Ascending aorta (tissue), 2 donors: ENCODE measurements around the gene USP22. TPM values are rescaled to one million over a fixed set of nuclear protein-coding genes. Genes with fewer than 3 reads are reported as not detected.

Experiments
- DNase-seq, 2 donors: peaks; one replicate each; pipeline ENCODE4 v3.0.0-alpha.2; 2019; ENCODE audit warnings: low spot score in 2 of 2
- H3K27ac ChIP-seq, 2 donors: fragments of 200-600 bp; sonication (generic); one replicate each; pipeline ENCODE4 v1.5.1; 2016 to 2017; ENCODE audit warnings: mild to moderate bottlenecking in 1 of 2
- H3K27me3 ChIP-seq: fragments of 200-600 bp; sonication (generic); one replicate; pipeline ENCODE4 v1.5.1; 2017
- H3K36me3 ChIP-seq, 2 donors: fragments of 200-600 bp; sonication (generic); one replicate each; pipeline ENCODE4 v1.5.1; 2016
- H3K4me1 ChIP-seq, 2 donors: fragments of 200-600 bp; sonication (generic); one replicate each; pipeline ENCODE4 v1.5.1; 2016 to 2017; ENCODE audit warnings: mild to moderate bottlenecking in 1 of 2
- H3K4me3 ChIP-seq, 2 donors: fragments of 200-600 bp; sonication (generic); one replicate each; pipeline ENCODE4 v1.5.1; 2016 to 2017; ENCODE audit warnings: mild to moderate bottlenecking in 1 of 2
- H3K9me3 ChIP-seq, 2 donors: fragments of 200-600 bp; sonication (generic); one replicate each; pipeline ENCODE4 v1.5.1; 2016
- intact Hi-C: fragments of 100-400 bp; cut with DNase I; formaldehyde crosslinking; loops from one replicate; pipeline ENCODE4 v1.15.1; 2023
- total RNA-seq: library from RNA; depleted of rRNA; stranded (reverse); fragments of >200 nt; gene quantifications from one replicate; pipeline ENCODE4 v1.1.0, GENCODE V29; 2016
- TF ChIP-seq, protein P1 (sequence below), 3 experiments: fragments of 200-600 bp in 2 of 3; fragments of 450-650 bp in 1 of 3; sonication (generic) in 2 of 3; IDR thresholded peaks; one replicate each; pipeline ENCODE4 v1.5.1; 2016 to 2019; ENCODE audit warnings: antibody characterized with exemption in 3 of 3, mild to moderate bottlenecking in 1 of 3, moderate library complexity in 1 of 3

USP22 gene
- total RNA-seq, 1 donor from 2014 or later: 170 TPM

GRCh38 chr17:21001813-21002221 lies 41.0 kb downstream of the USP22 start:
- intact Hi-C loops: no loop called here
- no peaks in the 10 kb centered on the region for H3K9me3 ChIP-seq
- peaks cover 0 to 14% of the 10 kb centered on the region in 2 donors for H3K4me1 ChIP-seq
- TF ChIP-seq, protein P1, sequence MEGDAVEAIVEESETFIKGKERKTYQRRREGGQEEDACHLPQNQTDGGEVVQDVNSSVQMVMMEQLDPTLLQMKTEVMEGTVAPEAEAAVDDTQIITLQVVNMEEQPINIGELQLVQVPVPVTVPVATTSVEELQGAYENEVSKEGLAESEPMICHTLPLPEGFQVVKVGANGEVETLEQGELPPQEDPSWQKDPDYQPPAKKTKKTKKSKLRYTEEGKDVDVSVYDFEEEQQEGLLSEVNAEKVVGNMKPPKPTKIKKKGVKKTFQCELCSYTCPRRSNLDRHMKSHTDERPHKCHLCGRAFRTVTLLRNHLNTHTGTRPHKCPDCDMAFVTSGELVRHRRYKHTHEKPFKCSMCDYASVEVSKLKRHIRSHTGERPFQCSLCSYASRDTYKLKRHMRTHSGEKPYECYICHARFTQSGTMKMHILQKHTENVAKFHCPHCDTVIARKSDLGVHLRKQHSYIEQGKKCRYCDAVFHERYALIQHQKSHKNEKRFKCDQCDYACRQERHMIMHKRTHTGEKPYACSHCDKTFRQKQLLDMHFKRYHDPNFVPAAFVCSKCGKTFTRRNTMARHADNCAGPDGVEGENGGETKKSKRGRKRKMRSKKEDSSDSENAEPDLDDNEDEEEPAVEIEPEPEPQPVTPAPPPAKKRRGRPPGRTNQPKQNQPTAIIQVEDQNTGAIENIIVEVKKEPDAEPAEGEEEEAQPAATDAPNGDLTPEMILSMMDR (IDR thresholded peaks at IDR 0.05): no peak
- H3K27ac ChIP-seq: no peak overlapping the region
- no peak overlapping the region for H3K4me3 ChIP-seq
- peaks cover 53 to 69% of the 10 kb centered on the region in 2 donors for H3K36me3 ChIP-seq
- H3K27me3 ChIP-seq: no peaks in the 10 kb centered on the region
- no peak for DNase-seq

- Histone ChIP-seq H3K4me3 (no peak overlapping the region), H3K4me1 (peaks cover 0 to 14% of the 10 kb centered on the region in 2 donors), H3K9me3 (no peaks in the 10 kb centered on the region), H3K36me3 (peaks cover 48 to 63% of the 10 kb centered on the region in 2 donors), H3K27me3 (no peaks in the 10 kb centered on the region), H3K27ac (no peak overlapping the region)
- TF ChIP-seq, protein P1 (IDR thresholded peaks at IDR 0.05): no peak
- intact Hi-C loops: no loop called here
- no peak for DNase-seq
These were observed 41.5 kb downstream of the USP22 start for GRCh38 chr17:21001111-21001812.

GRCh38 chr17:20999841-21000532 lies 42.8 kb downstream of the USP22 start:
- no peak for DNase-seq
- no peak overlapping the region for H3K4me3 ChIP-seq
- H3K9me3 ChIP-seq: no peaks in the 10 kb centered on the region
- H3K27me3 ChIP-seq: no peaks in the 10 kb centered on the region
- TF ChIP-seq, protein P1 (IDR thresholded peaks at IDR 0.05): no peak
- H3K36me3 ChIP-seq: peaks cover 35 to 51% of the 10 kb centered on the region in 2 donors
- intact Hi-C loops: loop anchor here (10.0 kb wide), 1 partner anchor 95 kb away; no protein-coding TSS in a partner anchor
- peak overlapping the region; percentile 39 to 56 for H3K27ac ChIP-seq
- H3K4me1 ChIP-seq: peaks cover 0 to 14% of the 10 kb centered on the region in 2 donors

DNA sequence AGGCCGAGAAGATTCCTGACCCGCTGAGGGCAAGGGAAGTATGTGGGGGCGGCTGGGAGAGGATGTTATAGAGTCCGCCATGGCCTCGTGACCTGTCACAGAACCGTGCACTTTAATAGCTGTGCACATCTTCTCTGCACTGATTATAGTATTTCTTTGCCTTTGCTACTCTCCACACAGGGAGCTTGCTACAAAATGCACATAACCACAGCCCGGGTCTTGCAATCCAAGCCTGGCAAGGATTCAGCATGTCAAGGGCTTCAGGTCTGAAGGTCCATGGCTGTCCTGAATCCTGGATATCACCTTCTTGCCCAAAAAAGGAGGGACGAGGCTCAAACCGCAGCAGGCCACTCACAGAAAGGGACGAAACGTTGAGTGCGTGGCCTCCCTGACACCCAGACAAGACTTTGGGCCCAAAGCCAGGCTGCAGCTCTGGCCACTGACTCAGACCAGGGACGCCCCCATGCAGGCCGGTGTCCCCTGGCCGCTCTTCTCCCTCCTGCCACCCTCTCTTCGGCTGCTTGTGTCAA lies 43.7 kb downstream of the USP22 start:
- H3K36me3 ChIP-seq: peaks cover 28 to 42% of the 10 kb centered on the region in 2 donors
- DNase-seq: no peak
- H3K4me1 ChIP-seq: peaks cover 0 to 14% of the 10 kb centered on the region in 2 donors
- H3K4me3 ChIP-seq: no peak overlapping the region
- no peaks in the 10 kb centered on the region for H3K9me3 ChIP-seq
- TF ChIP-seq, protein P1 (IDR thresholded peaks at IDR 0.05): no peak
- peak overlapping the region; percentile 39 to 56 for H3K27ac ChIP-seq
- no peaks in the 10 kb centered on the region for H3K27me3 ChIP-seq
- intact Hi-C loops: loop anchor here (10.0 kb wide), 1 partner anchor 94 kb away; no protein-coding TSS in a partner anchor

DNA sequence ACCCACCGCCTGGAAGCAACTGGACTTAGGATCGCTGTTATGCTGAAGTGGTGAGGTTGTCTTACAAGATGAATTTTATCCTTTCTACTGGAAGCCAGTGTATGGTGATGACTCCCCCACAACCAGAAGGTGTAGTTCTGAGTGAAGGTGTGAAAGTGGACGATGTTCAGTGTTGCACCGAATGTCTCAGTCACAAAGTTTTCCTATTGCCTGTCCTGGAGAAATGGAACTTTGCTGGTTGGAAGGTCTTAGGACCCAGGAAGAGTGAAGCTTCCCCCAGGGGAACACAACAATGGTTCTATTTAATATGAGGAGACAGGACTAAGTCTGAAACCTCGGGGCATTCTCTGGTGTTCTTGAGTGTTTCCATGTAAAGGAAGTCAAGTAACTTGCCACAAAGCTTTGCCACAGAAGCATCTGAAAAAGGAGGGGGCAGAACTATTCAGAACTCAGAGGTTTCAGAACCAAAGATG lies 44.2 kb downstream of the USP22 start:
- Histone ChIP-seq H3K27ac (peak overlapping the region; percentile 39 to 56), H3K36me3 (peaks cover 22 to 37% of the 10 kb centered on the region in 2 donors), H3K9me3 (no peaks in the 10 kb centered on the region), H3K27me3 (no peaks in the 10 kb centered on the region), H3K4me1 (peaks cover 0 to 14% of the 10 kb centered on the region in 2 donors), H3K4me3 (no peak overlapping the region)
- no peak for DNase-seq
- intact Hi-C loops: loop anchor here (10.0 kb wide), 1 partner anchor 94 kb away; no protein-coding TSS in a partner anchor
- TF ChIP-seq, protein P1 (IDR thresholded peaks at IDR 0.05): no peak
